NCI-H2227 treated with DMSO at 0.1 percent for 48 hours (cell line): Measurements from ENCODE around the gene EEF1G.
"Not testable (repeated sequence)": the region's sequence is repeated elsewhere in the genome, so short reads cannot be mapped to it uniquely, and the experiment has no call there.

Experiments
- DNase-seq: peaks from one replicate; lab custom pipeline; 2025; lab: John Stamatoyannopoulos, UW

The EEF1G gene

GRCh38 chr11:62577046-62577714 is 3.5 kb upstream of the EEF1G start:
- DNase-seq, result no peak

- DNase-seq, result no peak
Observed at GRCh38 chr11:62575837-62576236, 2.1 kb upstream of the EEF1G start.

- no peak for DNase-seq
Observed at GRCh38 chr11:62575156-62575555, 1.5 kb upstream of the EEF1G start.

- DNase-seq, result no peak
Observed at GRCh38 chr11:62574363-62575071, 826 bp upstream of the EEF1G start.

- no peak for DNase-seq
Observed at GRCh38 chr11:62573006-62573591, 592 bp downstream of the EEF1G start.

- no peak for DNase-seq
Observed at GRCh38 chr11:62572431-62572830, 1.3 kb downstream of the EEF1G start.

- DNase-seq, result not testable (repeated sequence)
Observed at GRCh38 chr11:62571493-62571892, 2.2 kb downstream of the EEF1G start.

- DNase-seq, result not testable (repeated sequence)
Observed at GRCh38 chr11:62570903-62571302, 2.8 kb downstream of the EEF1G start.

- DNase-seq, result no peak
Observed at GRCh38 chr11:62569611-62570010, 4.1 kb downstream of the EEF1G start.

- DNase-seq, result no peak
Observed at GRCh38 chr11:62567018-62567633, 6.6 kb downstream of the EEF1G start.

GRCh38 chr11:62566247-62566646 is 7.4 kb downstream of the EEF1G start:
- no peak for DNase-seq

- no peak for DNase-seq
Observed at GRCh38 chr11:62565100-62565802, 8.4 kb downstream of the EEF1G start.

- DNase-seq, result not testable (repeated sequence)
Observed at GRCh38 chr11:62561677-62562230, 11.9 kb downstream of the EEF1G start.

GRCh38 chr11:62560566-62561103 is 13.1 kb downstream of the EEF1G start:
- DNase-seq, result peak; percentile 31

- not testable (repeated sequence) for DNase-seq
Observed at GRCh38 chr11:62559626-62560025, 14.1 kb downstream of the EEF1G start.

GRCh38 chr11:62559204-62559603 is 14.5 kb downstream of the EEF1G start:
- no peak for DNase-seq

- no peak for DNase-seq
Observed at GRCh38 chr11:62558669-62559068, 15.0 kb downstream of the EEF1G start.

- DNase-seq, result no peak
Observed at GRCh38 chr11:62556875-62557631, 16.6 kb downstream of the EEF1G start.

GRCh38 chr11:62556108-62556874 is 17.4 kb downstream of the EEF1G start:
- peak; percentile 60 for DNase-seq
